Heart left ventricle (tissue), 13 donors: ENCODE measurements around the gene PIK3R1.

Source experiments
- CTCF ChIP-seq, 12 donors: fragments of 200-600 bp; sonication (generic) in 4 of 12; IDR thresholded peaks; one replicate each; pipeline versions ENCODE4 v1.5.0 to v1.8.0; 2018 to 2022; ENCODE audit warnings: antibody characterized with exemption in 12 of 12, mild to moderate bottlenecking in 5 of 12
- POLR2A ChIP-seq, 2 donors: fragments of 450-650 bp; IDR thresholded peaks; one replicate each; pipeline ENCODE4 v1.6.1; 2017; ENCODE audit warnings: antibody characterized with exemption in 2 of 2, mild to moderate bottlenecking in 2 of 2, moderate library complexity in 2 of 2
- donor health status: ischemic (EF 13 %, LVEDD 7.1; RV severe dilation, severe dysfunction).
- donor health status: DM: no; HTN: yes; CAD: no.
- donor health status: DM: no; HTN: no; CAD: no.
- donor health status: ischemic (EF 25% LVEDD 6.9; RV normal size, moderate dysfunction).
- donor health status: ischemic (EF 25% LVEDD 5.7; RV mildly dilated, moderate dysfunction).
- donor health status: ischemic (EF 35%, LVEDD 5.7; RV mildly dilated, moderate dysfunction).
- donor health status: nonischemic (EF 11% LVEDD 7.7; RV severe dilation, severe dysfunction).
- donor health status: DM: yes; HTN: yes; CAD: no.
- donor health status: PGD.
- donor health status: ischemic (EF 29% LVEDD 5.4; RV normal size, mild dysfunction).
- donor health status: nonischemic (EF 23%, LVEDD 6.1; RV moderate dilation, normal function).

- no peak for TF ChIP-seq CTCF (IDR thresholded peaks at IDR 0.05)
- no peak for TF ChIP-seq POLR2A (IDR thresholded peaks at IDR 0.05)
Observed at GRCh38 chr5:68283766-68284165, 68.2 kb downstream of the PIK3R1 start.
